COR-L47 (cell line): ENCODE results near the gene TSC22D3.
"Not testable (repeated sequence)": the region's sequence is repeated elsewhere in the genome, so short reads cannot be mapped to it uniquely, and the experiment has no call there.

Experiments
- DNase-seq: peaks from one replicate; lab custom pipeline; 2025; lab: John Stamatoyannopoulos, UW

The TSC22D3 gene

DNA sequence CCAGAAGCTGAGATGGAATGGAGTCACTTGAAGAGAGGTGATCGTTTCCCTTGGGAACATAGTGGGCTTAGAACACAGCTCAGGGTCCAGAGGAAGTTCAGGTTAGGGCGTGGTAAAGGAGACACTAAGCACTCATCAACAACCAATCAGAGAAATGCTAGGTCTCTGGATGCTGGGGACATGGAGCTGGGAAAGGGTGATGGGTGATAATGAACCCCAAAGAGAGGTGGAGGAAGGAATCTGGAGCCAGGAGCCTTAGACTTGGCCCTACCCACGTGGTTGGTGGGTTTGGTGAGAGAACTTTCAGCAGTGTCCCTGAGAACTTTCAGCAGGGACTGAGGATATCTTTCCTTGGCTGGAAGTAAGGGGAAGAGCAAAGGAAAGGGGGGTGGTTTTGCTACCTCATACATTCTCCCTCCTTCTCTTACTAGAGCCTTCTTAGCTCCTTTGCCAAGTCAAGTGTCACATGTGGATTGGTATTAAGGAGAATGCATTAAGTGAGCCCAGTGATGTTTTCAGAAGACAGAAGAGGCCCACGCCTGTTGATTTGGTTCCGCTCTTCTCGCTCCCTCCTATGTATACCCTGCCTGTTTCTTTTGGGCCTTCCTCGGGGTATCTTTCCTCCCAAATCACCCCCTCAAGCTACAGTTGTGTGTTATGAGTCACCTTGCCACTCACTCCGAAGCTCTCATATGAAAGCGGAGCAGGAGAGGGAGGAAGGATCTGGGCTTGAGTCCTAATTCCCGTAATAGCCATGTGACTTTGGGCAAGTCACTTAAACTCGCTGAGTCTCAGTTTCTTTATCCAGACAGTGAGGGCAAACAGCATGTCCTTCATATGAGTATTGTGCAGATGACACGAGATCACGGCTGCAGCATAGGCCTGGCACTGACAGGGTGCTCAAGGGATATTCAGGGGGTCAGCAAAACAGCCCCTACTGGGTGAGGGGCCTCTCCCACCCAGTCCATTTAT, 63.1 kb downstream of the TSC22D3 start:
- no peak for DNase-seq

DNA sequence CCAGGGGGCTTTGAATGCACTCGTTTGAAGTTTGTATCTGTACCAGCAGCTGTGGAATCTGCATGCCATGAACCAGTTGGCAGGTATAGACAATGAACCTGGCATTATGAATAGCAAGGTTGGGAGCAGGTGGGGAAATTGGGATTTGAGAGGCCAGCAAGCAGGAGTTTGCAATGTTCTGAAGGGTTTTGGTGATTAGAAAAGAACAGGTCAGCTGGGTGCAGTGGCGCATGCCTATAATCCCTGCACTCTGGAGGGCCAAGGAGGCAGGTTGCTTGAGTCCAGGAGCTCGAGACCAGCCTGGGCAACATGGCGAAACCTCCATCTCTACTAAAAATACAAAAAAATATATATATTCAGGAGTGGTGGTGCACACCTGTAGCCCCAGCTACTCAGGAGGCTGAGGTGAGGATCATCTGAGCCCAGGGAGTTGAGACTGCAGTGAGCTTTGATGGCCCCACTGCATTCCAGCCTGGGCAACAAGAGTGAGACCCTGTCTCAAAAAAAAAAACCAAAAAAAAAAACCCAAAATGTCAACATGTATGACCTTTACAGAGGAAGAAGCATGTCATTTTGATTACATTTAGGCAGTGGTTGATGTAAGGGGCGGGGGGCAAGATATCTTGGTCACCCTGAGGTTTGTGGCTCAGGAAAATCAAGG, 63.9 kb downstream of the TSC22D3 start:
- DNase-seq, result no peak

DNA sequence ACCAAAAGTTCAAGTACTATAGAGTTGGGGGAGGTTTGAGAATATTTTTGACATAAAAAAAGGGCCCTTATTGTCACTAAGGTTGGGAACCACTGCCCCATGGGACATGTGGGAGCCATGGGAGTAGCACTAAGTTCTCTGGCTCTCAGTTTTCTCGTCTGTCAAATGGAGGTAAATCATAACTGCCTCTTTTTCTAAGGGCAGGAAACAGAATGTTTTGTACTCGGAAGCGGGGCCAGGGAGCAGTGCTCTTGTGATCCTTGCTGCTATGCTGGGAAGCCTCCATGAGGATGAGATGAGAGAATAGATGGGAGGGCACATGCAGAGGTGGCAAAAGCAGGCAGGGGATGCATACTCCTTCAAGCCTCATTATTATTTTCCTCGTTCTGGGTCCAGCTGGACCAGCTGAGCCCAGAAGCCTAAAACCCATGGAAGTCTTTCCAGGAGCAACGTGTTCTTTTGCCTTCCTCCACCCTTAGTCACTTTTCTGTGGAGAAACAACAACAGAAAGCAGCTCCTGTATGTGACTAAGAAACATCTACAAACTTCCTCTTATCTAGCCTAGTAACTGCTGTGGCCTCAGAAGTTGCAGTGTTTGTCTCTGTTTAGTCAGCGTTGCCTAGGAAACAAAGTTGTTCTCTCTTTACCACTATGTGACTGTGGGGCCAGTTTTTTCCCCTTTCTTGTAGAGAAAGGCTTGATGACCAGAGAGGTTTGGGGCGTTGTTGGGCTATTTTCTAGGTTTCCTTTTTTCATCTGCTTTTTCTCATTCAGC, 64.8 kb downstream of the TSC22D3 start:
- DNase-seq, result no peak

DNA sequence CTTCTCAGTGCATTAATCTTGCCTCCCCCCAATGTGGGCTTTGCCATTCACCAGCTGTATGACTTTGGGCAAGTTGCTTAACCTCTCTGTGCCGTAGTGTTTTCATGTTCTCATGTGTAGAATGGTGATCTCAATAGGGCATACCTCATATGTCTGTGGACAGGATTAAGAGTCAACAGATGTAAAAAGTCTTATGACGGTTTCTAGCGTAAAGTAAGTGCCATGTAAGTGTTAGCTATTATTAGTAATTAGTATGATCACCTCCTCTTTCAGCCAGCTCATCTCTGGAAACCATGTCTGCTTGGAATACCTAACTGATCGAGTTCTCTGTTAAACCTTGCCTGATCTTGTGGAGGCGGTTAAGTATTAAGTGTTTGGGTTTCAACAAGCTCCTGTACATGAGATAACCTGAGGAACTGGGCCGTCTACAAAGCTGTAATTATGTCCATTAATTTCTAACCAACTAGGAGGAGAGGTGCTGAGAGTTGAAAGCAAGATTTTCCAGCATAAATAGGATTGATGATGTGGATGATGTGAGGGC, 66.3 kb downstream of the TSC22D3 start:
- DNase-seq, result no peak

DNA sequence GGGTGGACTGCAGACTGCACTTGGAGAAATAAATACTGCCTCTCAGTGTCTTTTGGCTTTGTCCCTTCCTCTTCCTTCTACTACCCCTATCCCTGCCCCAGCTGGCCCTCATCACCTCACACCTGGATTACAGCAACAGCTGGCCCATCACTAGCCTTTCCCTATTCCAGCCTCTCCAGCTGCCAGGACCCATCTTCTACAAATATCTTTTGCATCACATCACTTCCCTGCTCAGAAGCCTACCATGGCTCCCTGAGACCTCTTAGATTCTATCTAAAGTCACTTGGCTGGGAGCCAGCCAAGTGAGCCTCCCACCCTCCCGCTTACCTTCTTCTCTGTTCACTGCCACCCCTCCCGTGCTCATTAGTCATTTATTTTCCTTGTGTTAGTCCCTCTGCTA, 66.8 kb downstream of the TSC22D3 start:
- no peak for DNase-seq

DNA sequence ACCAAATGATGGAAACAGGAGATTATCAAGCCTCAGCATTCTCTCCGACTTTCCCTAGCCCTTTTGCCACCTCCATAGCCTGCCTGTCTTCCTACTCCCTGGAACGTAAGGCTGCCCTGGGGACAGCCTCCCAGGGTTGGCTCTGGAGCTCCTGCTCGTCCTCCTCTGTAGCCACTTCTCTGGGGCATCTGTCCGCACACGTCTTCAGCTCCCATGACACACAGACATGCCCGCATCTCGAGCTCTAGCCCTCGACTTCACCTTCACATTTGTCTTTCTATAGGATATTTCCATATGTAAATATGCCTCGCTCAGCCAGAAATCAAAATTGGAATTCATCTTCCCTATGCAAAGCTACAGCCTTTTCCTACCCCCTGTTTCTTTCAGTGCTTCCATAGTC, 67.7 kb downstream of the TSC22D3 start:
- DNase-seq, result no peak

DNA sequence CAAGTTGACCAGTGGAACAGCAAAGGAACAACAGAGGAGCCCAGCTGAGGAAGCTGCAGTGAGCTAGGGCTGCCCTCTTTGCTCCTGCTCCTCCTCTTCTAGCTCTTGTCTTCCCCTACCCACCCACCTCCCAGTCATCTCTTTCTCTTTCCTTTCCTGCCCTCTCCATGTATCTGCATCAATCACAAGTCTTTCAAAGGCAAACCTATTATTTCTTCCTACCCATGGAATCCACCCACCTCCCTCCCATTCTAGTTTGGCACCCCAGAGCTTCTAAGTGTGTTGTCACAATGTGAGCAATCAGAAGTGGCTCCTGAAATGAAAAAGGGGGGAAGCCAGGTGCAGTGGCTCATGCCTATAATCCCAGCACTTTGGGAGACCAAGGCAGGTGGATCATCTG, 69.3 kb downstream of the TSC22D3 start:
- DNase-seq, result no peak

DNA sequence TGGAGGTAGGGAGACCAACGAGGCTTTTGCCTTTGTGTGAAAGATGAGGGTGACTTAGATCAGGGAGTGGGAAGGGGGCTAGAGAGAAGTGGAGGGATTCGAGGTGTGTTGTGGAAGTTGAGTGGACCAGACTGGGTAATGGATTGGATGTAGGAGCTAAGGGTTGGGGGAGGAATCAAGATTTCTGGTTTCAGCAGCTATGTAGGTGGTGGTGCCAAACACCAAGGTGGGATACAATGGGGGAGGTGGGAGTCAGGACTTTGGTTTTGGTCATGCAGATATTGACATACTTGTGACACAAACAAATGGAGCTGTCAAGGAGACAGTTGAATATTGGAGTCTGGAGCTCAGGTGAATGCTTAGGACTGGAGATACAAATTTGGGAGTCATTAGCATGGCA, 71.0 kb downstream of the TSC22D3 start:
- no peak for DNase-seq

DNA sequence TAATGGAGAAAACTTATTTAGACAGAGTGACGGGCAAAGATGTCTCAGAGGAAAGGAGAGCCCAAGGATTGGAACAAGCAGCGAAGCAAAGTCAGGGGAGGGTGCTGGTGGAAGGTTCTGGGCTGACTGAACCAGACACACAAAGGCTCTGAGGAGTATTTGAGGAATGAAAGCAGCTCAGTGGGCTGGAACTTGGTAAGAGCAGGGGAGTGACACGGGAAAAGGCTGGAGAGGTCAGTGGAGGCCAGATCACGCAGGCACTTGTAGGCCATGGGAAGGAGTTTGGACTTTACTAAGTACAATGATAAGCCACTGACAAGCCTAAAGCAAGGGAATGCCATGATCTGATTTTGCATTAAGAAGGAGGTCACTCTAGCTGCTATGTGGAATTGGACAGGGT, 71.4 kb downstream of the TSC22D3 start:
- no peak for DNase-seq

DNA sequence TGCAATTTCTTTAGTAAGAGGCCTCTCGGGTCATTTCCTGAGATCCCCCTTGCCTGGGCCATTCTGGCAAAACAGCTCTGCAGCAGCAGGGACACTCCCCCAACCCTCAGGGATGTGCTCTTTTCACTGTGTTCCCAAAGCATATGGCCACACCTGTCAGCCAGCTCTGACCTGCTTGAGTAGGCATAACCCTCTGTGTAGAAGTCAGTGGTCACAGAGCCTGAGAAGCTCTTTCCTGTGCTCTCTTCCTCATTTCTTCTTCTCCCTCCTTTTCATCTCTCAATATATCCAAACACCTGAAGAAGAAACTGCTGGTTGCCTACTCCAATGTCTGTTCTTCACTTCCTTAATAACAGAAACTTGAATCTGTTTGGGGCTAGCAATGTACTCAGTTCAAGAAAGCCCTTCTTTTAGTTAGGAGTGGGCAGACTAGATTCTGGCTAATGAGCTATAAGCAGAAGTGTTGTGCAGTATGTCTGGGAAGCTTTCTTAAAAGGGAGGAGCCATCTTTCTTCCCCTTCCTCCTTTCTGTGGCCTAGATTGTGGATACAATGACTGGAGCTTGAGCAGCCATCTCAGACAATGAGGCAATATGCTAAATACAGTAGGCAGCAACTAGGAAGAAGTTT, 74.0 kb downstream of the TSC22D3 start:
- DNase-seq, result no peak

DNA sequence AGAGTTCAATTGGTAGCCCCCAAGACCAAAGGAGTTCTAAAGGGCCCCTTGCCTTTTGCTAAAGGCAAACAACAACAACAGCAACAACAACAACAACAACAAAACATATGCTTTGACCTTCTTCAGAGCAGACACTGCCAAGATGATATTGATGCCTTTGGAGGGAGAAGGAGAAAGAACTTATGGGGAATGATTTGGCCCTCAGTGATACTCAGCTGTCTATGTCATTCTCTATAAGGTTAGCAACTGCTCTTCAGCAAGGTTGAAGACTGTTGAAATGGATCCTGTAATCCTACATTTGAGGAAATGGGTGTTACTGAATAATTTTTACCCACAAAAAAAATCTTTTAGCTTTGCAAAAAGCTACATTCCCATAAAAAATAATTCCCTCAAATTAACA, 74.8 kb downstream of the TSC22D3 start:
- DNase-seq, result no peak

DNA sequence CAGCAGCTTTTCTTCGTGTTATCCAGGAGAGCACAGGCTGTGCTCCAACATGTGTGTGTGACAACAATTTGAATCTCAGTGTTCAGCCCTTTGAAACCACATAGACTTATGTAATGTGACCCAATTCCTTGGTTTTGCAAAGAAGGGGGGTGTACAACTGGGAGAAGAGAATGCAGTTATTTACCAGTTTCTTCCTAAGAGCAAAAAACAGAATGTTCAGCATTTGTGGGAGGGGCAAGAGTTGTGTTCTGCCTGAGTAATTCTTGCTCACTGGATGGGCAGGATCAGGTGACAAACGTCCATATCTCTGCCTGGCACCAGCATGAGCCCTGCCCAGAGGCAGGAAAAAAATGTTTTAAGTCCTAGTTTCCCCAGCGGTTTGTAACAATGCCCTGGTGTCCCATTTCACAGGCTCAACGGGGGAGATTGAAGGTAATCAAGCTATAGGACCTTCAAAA, 75.2 kb downstream of the TSC22D3 start:
- no peak for DNase-seq

DNA sequence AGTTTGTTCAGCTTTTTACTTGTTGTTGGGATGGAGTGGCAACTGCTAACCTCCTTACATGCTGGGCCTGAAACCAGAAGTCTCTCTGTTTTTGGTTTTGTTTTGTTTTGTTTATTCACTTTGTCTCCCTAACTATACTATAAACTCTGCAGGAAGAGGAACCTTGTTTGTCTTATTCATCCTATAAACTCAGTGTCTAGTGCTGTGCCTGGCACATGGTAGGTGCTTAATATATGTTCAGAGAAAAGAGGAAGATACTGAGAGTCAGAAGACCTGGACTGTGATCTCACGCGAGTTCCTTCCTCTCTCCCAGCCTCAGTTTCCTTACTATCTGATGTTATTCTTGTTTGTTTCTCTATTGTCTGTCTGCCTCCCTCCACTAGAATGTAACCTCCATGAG, 76.0 kb downstream of the TSC22D3 start:
- no peak for DNase-seq

DNA sequence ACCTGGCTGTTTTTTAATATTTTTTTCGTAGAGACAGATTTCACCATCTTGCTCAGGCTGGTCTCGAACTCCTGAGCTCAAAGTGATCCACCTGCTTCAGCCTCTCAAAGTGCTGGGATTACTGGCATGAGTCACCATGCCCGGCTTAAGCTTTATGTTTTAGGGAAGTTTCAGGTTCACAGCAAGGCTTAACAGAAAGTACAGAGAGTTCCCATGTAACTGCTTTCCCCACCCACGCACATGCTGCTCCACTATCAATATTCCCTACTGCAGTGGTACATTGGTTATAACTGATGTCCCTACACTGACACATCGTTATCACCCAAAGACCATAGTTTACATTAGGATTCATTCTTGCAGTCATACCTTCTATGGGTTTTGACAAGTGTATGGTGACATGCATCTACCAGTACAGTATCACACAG, 84.6 kb downstream of the TSC22D3 start:
- DNase-seq, result no peak

DNA sequence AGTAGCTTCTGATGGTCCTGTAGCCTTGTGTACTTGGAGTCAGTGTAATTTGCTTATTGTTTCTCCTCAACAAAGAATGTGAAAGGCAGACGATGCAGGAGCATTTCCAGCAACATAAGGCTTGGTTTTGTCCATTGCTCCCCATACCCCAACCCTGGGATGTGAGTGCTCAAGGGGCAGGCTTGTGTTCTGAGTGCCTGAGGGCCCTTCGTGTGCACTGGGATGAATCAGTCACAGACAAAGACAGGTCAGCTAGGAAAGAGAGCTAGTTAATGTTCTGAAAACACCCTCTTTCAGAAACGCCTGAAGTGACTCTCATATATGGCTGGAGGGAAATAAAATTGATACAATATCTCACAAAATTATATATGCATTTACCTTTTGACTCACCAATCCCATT, 88.1 kb downstream of the TSC22D3 start:
- DNase-seq, result no peak

DNA sequence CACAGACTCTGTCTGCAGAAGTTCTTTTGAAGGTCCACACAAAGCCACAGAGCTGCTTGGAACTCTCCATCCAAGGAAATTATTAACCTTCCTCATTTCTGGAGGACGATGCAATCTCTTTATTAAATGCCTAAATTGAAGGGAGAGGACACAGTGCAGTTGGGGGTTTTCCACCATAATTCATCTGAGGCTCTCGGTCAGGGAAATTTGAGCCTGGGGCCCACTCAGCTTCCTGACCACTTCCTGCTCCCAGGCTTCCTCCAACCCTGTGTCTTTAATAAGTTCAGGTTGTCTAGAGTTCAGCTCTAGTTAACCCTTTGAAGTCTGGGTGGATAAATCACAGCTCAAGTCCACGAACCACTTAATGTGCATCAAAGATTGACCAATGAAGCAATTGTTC, 88.8 kb downstream of the TSC22D3 start:
- DNase-seq, result no peak

DNA sequence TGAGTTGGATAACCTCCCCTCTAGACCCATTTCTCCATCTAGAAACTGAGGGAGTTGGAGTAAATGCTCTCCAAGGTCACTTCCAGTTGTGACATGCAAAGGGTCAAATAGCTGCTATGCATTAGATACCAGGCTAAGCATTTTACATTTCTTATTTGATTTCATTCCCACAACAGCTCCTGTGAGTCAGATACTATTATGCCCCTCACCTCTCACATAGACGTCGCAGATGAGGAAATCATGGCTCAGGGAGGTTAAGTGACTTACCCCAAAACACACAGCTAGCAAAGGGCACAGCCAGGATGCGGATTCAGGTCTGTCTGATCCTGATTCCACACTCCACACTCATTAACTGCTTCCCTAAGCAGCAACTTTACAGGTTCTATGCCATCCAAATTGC, 89.6 kb downstream of the TSC22D3 start:
- DNase-seq, result no peak

DNA sequence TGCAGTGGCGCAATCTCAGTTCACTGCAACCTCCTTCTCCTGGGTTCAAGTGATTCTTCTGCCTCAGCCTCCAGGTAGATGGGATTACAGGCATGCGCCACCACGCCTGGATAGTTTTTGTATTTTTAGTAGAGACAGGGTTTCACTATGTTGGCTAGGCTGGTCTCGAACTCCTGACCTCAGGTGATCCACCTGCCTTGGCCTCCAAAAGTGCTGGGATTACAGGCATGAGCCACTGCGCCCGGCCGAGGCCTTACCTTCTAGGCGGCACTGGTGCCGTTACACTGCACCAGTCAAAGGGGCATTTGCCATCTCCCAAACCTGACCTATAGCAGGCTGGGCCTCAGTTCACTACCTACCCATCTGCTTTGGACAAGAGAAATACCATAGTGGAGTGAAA, 90.0 kb downstream of the TSC22D3 start:
- DNase-seq, result not testable (repeated sequence)

DNA sequence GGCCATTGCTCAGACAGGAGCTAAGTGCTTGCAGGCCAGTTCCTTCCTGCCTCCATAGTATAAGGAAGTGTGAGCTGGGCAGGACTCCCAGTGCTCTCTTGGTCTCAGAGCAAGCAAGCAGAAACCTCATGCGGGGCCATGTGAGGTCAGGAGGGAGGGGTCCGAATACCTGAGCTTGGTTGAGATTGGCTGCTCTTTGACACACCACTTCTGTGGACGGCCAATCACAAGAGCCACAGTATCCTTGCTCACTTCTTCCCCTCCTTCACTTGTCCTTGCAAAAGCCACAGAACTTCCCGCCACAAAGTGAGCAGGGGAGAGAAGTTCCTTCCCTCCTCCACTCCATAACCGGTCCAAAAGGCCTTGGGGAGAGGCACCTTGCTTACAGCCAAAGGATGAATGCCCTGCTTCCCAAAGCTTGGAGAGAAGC, 90.6 kb downstream of the TSC22D3 start:
- no peak for DNase-seq

DNA sequence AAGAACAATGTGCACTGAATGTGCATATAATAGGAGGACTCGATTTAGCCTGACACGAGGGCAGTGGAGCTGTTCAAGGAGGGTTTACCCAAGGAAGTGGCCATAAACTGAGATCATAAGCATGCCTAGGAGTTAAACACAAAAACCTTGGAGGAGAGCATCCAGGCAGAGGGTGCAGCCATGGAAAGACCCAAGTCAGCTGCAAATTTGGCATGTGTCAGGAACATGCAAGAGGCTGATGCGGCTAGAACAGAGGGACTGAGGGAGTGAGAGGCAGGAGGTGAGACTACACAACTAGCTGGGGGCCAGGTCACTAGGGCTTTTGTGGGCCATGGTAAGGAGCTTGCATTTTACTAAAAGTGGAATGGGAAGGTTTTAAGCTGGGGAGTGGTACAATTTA, 91.7 kb downstream of the TSC22D3 start:
- no peak for DNase-seq

DNA sequence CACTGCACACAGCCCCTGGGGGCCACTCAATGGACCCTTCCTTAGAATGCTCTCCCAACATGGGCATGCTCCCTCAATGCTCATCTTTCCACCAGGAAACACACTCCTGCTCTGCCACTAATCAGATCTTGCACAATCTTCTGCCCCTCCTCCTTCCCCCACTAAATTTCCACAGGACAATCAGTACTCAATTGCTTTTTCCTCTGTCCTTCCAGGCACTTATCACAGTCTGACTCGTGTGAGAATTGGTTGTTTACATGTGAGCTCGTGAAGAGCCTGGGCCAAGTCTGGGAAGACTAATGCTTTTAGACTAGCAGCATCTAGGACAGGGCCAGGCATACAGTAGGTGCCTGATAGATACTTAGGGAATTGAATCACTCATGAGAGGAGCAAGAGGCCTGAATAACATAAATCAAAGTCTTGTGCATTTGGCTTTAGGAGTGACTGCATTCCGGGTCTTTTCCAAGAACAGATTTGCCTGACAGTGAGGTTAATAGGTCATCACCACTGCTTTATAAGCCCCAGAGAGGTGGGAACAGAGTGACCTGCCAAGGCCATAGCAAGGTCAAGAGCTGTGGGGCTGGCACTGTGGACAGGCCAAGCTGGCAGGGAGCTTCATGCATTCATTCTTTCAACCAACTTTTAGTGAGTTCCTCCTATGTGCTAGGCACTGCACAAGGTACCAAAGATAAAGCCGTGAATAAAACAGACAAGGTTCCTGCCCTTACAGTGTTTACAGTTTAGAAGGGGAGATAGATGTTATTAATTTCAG, 92.3 kb downstream of the TSC22D3 start:
- no peak for DNase-seq
